WERI-Rb-1 (cell line): Measurements from ENCODE around the gene RAB22A.
"Not testable (repeated sequence)": the region's sequence is repeated elsewhere in the genome, so short reads cannot be mapped to it uniquely, and the experiment has no call there.

ENCODE experiments used
- DNase-seq: peaks from one replicate; pipeline ENCODE4 v3.0.0-alpha.2; 2020
- H3K27ac ChIP-seq: fragments of 250-450 bp; sonication (Bioruptor Pico); 2 replicates; pipeline ENCODE4 v1.5.1; 2020; ENCODE audit warnings: mild to moderate bottlenecking, moderate library complexity
- H3K27me3 ChIP-seq: fragments of 250-450 bp; sonication (Bioruptor Pico); 2 replicates; pipeline ENCODE4 v1.5.1; 2021; ENCODE audit warnings: mild to moderate bottlenecking, low read depth, moderate library complexity; ENCODE audit not compliant: insufficient read depth, severe bottlenecking
- H3K36me3 ChIP-seq: fragments of 250-450 bp; sonication (Bioruptor Pico); 2 replicates; pipeline ENCODE4 v1.5.1; 2020; ENCODE audit warnings: mild to moderate bottlenecking, moderate library complexity
- H3K4me3 ChIP-seq: 2 replicates; pipeline ENCODE4 v1.5.1; 2011; ENCODE audit warnings: low read depth, mild to moderate bottlenecking, control low read depth, low read length
- H3K9me3 ChIP-seq: fragments of 250-450 bp; sonication (Bioruptor Pico); 2 replicates; pipeline ENCODE4 v1.5.1; 2021; ENCODE audit warnings: mild to moderate bottlenecking, moderate library complexity; ENCODE audit not compliant: severe bottlenecking
- TF ChIP-seq, protein P1 (sequence below): IDR thresholded peaks from 2 replicates; pipeline ENCODE4 v1.5.1; 2011; ENCODE audit warnings: low read depth, mild to moderate bottlenecking, control low read depth, inconsistent platforms, low read length

The RAB22A gene

DNA sequence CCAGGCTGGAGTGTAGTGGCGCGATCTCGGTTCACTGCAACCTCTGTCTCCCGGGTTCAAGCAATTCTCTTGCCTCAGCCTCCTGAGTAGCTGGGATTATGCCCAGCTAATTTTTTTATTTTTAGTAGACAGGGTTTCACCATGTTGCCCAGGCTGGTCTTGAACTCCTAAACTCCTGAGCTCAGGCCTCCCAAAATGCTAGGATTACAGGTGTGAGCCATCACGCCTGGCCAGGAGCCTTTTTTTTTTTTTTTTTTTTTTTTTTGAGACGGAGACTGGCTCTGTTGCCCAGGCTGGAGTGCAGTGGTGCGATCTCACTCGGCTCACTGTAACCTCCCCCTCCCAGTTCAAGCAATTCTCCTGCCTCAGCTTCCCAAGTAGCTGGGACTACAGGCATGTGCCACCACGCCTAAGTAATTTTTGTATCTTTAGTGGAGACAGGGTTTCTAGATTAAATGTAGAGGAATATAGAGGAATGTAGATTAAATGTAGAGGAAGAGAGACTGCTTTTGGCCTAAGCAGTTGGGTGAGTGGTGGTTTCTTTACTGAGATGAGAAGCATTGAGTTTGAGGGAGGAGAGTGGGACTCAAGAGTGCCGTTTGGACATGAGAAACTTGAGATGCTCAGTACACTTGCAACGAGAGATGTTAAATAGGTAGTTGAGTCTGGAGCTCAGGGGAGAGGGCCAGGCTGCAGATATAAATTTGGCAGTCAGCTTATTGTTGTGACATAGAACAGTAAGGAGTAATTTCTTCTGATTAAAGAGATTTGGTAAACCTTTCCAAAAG, 96.2 kb downstream of the RAB22A start:
- H3K27me3 ChIP-seq = no peaks in the 10 kb centered on the region
- H3K27ac ChIP-seq = no peak overlapping the region
- TF ChIP-seq, protein P1, sequence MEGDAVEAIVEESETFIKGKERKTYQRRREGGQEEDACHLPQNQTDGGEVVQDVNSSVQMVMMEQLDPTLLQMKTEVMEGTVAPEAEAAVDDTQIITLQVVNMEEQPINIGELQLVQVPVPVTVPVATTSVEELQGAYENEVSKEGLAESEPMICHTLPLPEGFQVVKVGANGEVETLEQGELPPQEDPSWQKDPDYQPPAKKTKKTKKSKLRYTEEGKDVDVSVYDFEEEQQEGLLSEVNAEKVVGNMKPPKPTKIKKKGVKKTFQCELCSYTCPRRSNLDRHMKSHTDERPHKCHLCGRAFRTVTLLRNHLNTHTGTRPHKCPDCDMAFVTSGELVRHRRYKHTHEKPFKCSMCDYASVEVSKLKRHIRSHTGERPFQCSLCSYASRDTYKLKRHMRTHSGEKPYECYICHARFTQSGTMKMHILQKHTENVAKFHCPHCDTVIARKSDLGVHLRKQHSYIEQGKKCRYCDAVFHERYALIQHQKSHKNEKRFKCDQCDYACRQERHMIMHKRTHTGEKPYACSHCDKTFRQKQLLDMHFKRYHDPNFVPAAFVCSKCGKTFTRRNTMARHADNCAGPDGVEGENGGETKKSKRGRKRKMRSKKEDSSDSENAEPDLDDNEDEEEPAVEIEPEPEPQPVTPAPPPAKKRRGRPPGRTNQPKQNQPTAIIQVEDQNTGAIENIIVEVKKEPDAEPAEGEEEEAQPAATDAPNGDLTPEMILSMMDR = no peak
- no peak overlapping the region for H3K4me3 ChIP-seq
- DNase-seq = no peak
- H3K36me3 ChIP-seq = peaks cover 4% of the 10 kb centered on the region
- no peaks in the 10 kb centered on the region for H3K9me3 ChIP-seq

GRCh38 chr20:58406422-58407001, 97.0 kb downstream of the RAB22A start:
- Histone ChIP-seq H3K27ac (no peak overlapping the region), H3K36me3 (peaks cover 4% of the 10 kb centered on the region), H3K4me3 (no peak overlapping the region), H3K27me3 (no peaks in the 10 kb centered on the region), H3K9me3 (no peaks in the 10 kb centered on the region)
- no peak for DNase-seq
- TF ChIP-seq, protein P1 = no peak

DNA sequence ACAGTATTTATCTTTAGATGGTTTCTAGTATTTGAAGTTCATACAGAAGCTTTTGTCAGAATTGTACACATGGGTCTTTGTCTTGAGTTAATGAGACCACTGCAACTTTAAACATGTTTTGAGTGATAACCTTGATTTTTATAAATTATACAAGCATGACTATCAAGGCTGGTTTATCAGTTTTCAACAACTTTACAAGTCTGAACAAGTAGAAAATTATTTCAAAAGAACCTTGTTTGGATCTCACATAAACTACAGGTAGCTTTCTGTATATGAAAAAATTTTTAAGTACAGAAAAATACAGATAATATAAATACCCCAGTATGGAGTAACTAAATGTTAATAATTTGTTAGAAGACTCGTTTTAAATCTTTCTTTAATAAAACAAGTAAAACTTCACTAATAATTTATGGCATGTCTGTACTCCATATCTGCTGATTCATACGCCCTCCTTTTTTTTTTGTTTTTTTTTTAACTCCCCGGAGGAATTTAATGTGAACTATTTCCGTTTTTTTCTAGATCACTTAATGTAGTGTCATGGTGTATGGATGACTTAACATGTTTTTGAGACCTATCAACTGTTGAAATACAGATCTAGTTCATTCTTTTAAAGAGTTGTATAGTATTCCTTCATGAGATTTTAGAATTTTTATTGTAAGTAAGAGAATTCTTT, 97.8 kb downstream of the RAB22A start:
- no peak for DNase-seq
- no peaks in the 10 kb centered on the region for H3K27me3 ChIP-seq
- H3K4me3 ChIP-seq = no peak overlapping the region
- H3K27ac ChIP-seq = no peak overlapping the region
- TF ChIP-seq, protein P1 = no peak
- no peaks in the 10 kb centered on the region for H3K9me3 ChIP-seq
- H3K36me3 ChIP-seq = peaks cover 4% of the 10 kb centered on the region

DNA sequence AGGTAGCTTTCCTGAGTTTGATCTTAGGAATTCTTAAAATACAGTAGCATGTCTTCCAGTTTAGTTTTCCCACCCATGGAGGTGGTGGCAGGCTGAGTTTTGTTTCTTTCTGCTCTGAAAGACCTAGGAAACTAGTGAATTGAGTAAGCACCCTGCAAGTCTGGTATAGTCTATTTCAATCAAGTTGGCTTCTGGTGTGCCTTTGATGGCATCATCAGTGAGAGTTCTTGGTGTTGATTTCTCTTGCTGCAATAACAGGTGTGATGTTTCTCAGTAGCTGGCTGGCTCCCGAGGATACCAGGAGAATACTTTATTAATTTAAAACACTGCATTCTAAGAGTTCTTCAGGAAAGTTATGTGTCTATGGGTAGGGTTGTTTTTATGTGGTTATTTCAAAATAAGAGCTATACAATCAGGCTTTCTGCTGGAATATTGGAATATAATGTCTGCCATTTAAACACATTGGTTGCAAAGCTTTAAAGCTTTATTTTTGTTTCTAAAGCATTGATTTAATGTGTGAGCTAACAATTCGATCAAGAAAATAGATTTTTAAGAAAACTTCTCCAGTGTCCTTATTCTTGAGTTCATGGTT, 98.5 kb downstream of the RAB22A start:
- Histone ChIP-seq H3K4me3 (no peak overlapping the region), H3K36me3 (peaks cover 4% of the 10 kb centered on the region), H3K9me3 (no peaks in the 10 kb centered on the region), H3K27ac (no peak overlapping the region), H3K27me3 (no peaks in the 10 kb centered on the region)
- no peak for DNase-seq
- TF ChIP-seq, protein P1 = no peak

- Histone ChIP-seq H3K36me3 (peaks cover 4% of the 10 kb centered on the region), H3K9me3 (no peaks in the 10 kb centered on the region), H3K27ac (no peak overlapping the region), H3K27me3 (no peaks in the 10 kb centered on the region), H3K4me3 (no peak overlapping the region)
- DNase-seq = no peak
- TF ChIP-seq, protein P1 = no peak
Measured at GRCh38 chr20:58408603-58409246, 99.2 kb downstream of the RAB22A start.

DNA sequence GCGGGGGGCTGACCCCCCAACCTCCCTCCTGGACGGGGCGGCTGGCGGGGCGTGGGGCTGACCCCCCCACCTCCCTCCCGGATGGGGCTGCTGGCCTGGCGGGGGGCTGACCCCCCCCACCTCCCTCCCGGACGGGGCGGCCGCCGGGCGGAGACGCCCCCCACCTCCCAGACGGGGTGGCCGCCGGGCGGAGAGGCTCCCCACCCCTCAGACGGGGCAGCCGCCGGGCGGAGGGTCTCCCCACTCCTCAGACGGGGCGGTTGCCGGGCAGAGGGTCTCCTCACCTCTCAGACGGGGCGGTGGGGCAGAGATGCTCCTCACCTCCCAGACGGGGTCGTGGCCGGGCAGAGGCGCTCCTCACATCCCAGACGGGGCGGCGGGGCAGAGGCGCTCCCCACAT, 104.7 kb downstream of the RAB22A start:
- not testable (repeated sequence) for H3K9me3 ChIP-seq, DNase-seq

DNA sequence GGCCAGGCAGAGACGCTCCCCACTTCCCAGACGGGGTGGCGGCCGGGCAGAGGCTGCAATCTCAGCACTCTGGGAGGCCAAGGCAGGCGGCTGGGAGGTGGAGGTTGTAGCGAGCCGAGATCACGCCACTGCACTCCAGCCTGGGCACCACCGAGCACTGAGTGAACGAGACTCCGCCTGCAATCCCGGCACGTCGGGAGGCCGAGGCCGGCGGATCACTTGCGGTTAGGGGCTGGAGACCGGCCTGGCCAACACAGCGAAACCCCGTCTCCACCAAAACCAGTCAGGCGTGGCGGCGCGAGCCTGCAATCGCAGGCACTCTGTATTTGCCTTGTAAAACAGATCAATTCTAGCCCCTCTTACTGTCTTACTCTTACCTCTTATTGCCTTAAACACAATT, 105.3 kb downstream of the RAB22A start:
- not testable (repeated sequence) for H3K9me3 ChIP-seq, DNase-seq, H3K27me3 ChIP-seq, H3K27ac ChIP-seq, H3K4me3 ChIP-seq
- H3K36me3 ChIP-seq = peaks cover 18% of the 10 kb centered on the region

More for the DNA sequence above, 104.7 kb downstream of the RAB22A start:
- not testable (repeated sequence) for H3K27ac ChIP-seq, H3K27me3 ChIP-seq, H3K4me3 ChIP-seq
- H3K36me3 ChIP-seq = peaks cover 17% of the 10 kb centered on the region
